WTC11 (cell line): Measurements from ENCODE around the gene SEMA3D. TPM values are rescaled to one million over a fixed set of nuclear protein-coding genes. Genes with fewer than 3 reads are reported as not detected.

Experiments used
- ATAC-seq: fragments of 200-7000 bp; cut with Tn5 transposase; 2 replicates; pipeline ENCODE4 v1.10.0; 2021; ENCODE audit warnings: mild to moderate bottlenecking, moderate library complexity
- CTCF ChIA-PET: fragments of 300-600 bp; sonication (Branson Sonifier 250); formaldehyde crosslinking; loops from one replicate; lab custom pipeline; 2021; ENCODE audit warnings: antibody characterized with exemption; lab: Charles Lee
- POLR2A ChIA-PET: fragments of 350-600 bp; sonication (Branson Sonifier 250); formaldehyde crosslinking; loops from one replicate; lab custom pipeline; 2021; ENCODE audit warnings: antibody characterized with exemption; lab: Charles Lee
- DNase-seq: peaks from one replicate; pipeline ENCODE4 v3.0.0; 2021; ENCODE audit warnings: low spot score
- H3K27ac Mint-ChIP-seq: 2 replicates; pipeline ENCODE4 v1.8.0; 2021; ENCODE audit warnings: mixed read lengths
- H3K27me3 Mint-ChIP-seq: 2 replicates; pipeline ENCODE4 v1.8.0; 2021; ENCODE audit warnings: low read depth, mild to moderate bottlenecking, moderate library complexity, mixed read lengths
- H3K36me3 Mint-ChIP-seq: 2 replicates; pipeline ENCODE4 v1.8.0; 2021; ENCODE audit warnings: mixed read lengths
- H3K4me1 Mint-ChIP-seq: 2 replicates; pipeline ENCODE4 v1.8.0; 2022; ENCODE audit warnings: mixed read lengths
- H3K4me3 Mint-ChIP-seq: 2 replicates; pipeline ENCODE4 v1.8.0; 2021; ENCODE audit warnings: mild to moderate bottlenecking, moderate library complexity, mixed read lengths
- H3K9me3 Mint-ChIP-seq: 2 replicates; pipeline ENCODE4 v1.8.0; 2021; ENCODE audit warnings: mixed read lengths
- ELF4 ChIP-seq: sonication (generic); formaldehyde crosslinking; IDR thresholded peaks from 2 replicates; pipeline ENCODE4 v1.8.1; 2022; ENCODE audit warnings: low read depth, mild to moderate bottlenecking, moderate library complexity, missing genetic modification reagents
- FOXJ3 ChIP-seq: sonication (generic); formaldehyde crosslinking; IDR thresholded peaks from 2 replicates; pipeline ENCODE4 v1.9.0; 2021; ENCODE audit warnings: missing genetic modification reagents, mild to moderate bottlenecking, borderline replicate concordance
- FOXK1 ChIP-seq: sonication (generic); formaldehyde crosslinking; IDR thresholded peaks from 2 replicates; pipeline ENCODE4 v1.8.0; 2022; ENCODE audit warnings: mild to moderate bottlenecking, moderate library complexity, missing genetic modification reagents
- KAT7 ChIP-seq: sonication (generic); formaldehyde crosslinking; IDR thresholded peaks from 2 replicates; pipeline ENCODE4 v1.8.1; 2023; ENCODE audit warnings: missing genetic modification reagents, mild to moderate bottlenecking, borderline replicate concordance
- MXD4 ChIP-seq: fragments of 250-450 bp; sonication (Bioruptor Pico); IDR thresholded peaks from 2 replicates; pipeline ENCODE4 v1.8.0; 2021; ENCODE audit warnings: mild to moderate bottlenecking, moderate library complexity, borderline replicate concordance
- RORB ChIP-seq: fragments of 250-450 bp; sonication (Bioruptor Pico); IDR thresholded peaks from 2 replicates; pipeline ENCODE4 v1.9.0; 2021; ENCODE audit warnings: mild to moderate bottlenecking
- TEAD4 ChIP-seq: sonication (generic); formaldehyde crosslinking; IDR thresholded peaks from 2 replicates; pipeline ENCODE4 v1.8.0; 2022; ENCODE audit warnings: mild to moderate bottlenecking, missing genetic modification reagents
- TP53 ChIP-seq: sonication (generic); formaldehyde crosslinking; IDR thresholded peaks from 2 replicates; pipeline ENCODE4 v1.8.1; 2023; ENCODE audit warnings: mild to moderate bottlenecking, missing genetic modification reagents
- ZNF396 ChIP-seq: fragments of 250-450 bp; sonication (Bioruptor Pico); IDR thresholded peaks from 2 replicates; pipeline ENCODE4 v1.8.0; 2021; ENCODE audit warnings: mild to moderate bottlenecking, moderate library complexity, borderline replicate concordance
- ZNF423 ChIP-seq: fragments of 250-450 bp; sonication (Bioruptor Pico); IDR thresholded peaks from 2 replicates; pipeline ENCODE4 v2.1.2; 2022; ENCODE audit warnings: mild to moderate bottlenecking, moderate library complexity
- total RNA-seq: library from RNA; stranded (reverse); gene quantifications from 3 replicates; pipeline ENCODE4 v1.2.3, GENCODE V29; 2021
- TF ChIP-seq, protein P1 (sequence below): sonication (generic); formaldehyde crosslinking; IDR thresholded peaks from 2 replicates; pipeline ENCODE4 v1.8.0; 2023; ENCODE audit warnings: missing genetic modification reagents
- TF ChIP-seq, protein P2 (sequence below): sonication (generic); formaldehyde crosslinking; IDR thresholded peaks from 2 replicates; pipeline ENCODE4 v1.8.1; 2022; ENCODE audit warnings: mild to moderate bottlenecking, missing genetic modification reagents, moderate library complexity, borderline replicate concordance
- TF ChIP-seq, protein P3 (sequence below): fragments of 250-450 bp; sonication (Bioruptor Pico); IDR thresholded peaks from 2 replicates; pipeline ENCODE4 v1.9.0; 2021; ENCODE audit warnings: mild to moderate bottlenecking
- TF ChIP-seq, protein P4 (sequence below): sonication (generic); formaldehyde crosslinking; IDR thresholded peaks from 2 replicates; pipeline ENCODE4 v1.8.1; 2023; ENCODE audit warnings: mild to moderate bottlenecking, missing genetic modification reagents, moderate library complexity
- TF ChIP-seq, protein P5 (sequence below): fragments of 200-600 bp; IDR thresholded peaks from 2 replicates; pipeline ENCODE4 v1.8.0; 2022; ENCODE audit warnings: antibody characterized with exemption

Gene SEMA3D
- total RNA-seq, 1 experiment from 2014 or later = 3.8 TPM

DNA sequence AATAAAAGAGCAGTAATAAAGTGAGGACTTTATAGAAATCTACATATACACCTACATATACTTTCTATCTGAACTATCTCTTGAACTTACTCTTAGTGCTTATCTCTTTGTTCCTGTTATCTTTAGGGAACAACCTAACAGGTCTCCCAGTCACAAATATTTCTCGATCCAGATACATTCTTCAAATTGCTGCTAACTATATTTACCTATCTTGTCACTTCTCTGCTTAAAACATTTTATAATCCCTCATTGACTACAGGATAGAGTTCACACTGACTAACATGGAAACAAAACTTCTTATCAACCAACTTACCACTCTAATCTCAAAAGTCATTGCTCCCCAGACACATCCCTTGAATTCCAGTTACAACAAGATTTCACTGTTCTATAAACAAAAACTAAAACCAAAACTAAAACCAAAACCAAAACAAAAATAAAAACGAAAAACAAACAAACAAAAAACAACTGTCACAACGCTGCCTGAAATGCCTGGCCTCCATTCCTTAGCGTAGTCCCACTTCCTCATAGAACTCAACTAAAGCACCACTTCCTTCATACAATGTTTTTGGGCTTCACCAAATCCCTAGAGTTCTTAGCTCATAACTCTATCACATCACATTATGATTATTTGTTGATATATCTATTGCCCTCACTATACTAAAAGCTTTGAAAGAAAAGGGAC is 134.7 kb downstream of the SEMA3D start (continued):
- TF ChIP-seq, protein P1, sequence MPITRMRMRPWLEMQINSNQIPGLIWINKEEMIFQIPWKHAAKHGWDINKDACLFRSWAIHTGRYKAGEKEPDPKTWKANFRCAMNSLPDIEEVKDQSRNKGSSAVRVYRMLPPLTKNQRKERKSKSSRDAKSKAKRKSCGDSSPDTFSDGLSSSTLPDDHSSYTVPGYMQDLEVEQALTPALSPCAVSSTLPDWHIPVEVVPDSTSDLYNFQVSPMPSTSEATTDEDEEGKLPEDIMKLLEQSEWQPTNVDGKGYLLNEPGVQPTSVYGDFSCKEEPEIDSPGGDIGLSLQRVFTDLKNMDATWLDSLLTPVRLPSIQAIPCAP (CRISPR knock-in tag) = no peak
- TF ChIP-seq, protein P2, sequence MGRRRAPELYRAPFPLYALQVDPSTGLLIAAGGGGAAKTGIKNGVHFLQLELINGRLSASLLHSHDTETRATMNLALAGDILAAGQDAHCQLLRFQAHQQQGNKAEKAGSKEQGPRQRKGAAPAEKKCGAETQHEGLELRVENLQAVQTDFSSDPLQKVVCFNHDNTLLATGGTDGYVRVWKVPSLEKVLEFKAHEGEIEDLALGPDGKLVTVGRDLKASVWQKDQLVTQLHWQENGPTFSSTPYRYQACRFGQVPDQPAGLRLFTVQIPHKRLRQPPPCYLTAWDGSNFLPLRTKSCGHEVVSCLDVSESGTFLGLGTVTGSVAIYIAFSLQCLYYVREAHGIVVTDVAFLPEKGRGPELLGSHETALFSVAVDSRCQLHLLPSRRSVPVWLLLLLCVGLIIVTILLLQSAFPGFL (CRISPR knock-in tag) = no peak
- TF ChIP-seq, protein P3, sequence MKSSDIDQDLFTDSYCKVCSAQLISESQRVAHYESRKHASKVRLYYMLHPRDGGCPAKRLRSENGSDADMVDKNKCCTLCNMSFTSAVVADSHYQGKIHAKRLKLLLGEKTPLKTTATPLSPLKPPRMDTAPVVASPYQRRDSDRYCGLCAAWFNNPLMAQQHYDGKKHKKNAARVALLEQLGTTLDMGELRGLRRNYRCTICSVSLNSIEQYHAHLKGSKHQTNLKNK (CRISPR knock-in tag) = no peak
- TF ChIP-seq, protein P4, sequence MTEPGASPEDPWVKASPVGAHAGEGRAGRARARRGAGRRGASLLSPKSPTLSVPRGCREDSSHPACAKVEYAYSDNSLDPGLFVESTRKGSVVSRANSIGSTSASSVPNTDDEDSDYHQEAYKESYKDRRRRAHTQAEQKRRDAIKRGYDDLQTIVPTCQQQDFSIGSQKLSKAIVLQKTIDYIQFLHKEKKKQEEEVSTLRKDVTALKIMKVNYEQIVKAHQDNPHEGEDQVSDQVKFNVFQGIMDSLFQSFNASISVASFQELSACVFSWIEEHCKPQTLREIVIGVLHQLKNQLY = no peak
- no peak for TF ChIP-seq TEAD4 (CRISPR knock-in tag)
- TF ChIP-seq, all 79 proteins: peak for 0

DNA sequence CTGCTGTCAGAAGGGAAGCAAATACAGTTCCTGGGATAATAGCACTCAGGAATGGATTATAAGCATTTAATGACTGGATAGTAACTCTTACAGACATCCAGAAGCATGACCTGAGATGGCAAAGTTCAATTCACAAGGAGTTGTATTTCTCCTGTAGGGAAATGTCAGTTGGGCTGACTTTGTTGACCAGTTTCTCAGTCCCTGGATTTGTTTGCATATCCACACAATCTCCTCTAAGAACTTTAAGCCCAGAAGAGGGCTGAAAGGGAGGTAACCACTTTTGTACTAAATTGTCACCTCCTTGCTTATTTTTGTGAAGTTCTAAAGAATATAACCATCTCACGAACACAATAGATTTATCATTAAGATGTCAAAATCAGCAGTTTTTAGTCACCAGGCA is 140.3 kb downstream of the SEMA3D start:
- H3K4me3 Mint-ChIP-seq = no peak overlapping the region
- H3K9me3 Mint-ChIP-seq = no peaks in the 10 kb centered on the region
- CTCF ChIA-PET = no interaction called here
- no peaks in the 10 kb centered on the region for H3K36me3 Mint-ChIP-seq
- no peaks in the 10 kb centered on the region for H3K27me3 Mint-ChIP-seq
- TF ChIP-seq TP53 (no peak), RORB (no peak), FOXK1 (CRISPR knock-in tag) (no peak), ZNF423 (CRISPR knock-in tag) (no peak), ELF4 (CRISPR knock-in tag) (no peak), KAT7 (no peak), ZNF396 (CRISPR knock-in tag) (no peak), MXD4 (CRISPR knock-in tag) (no peak)
- no peak for DNase-seq
- no peak overlapping the region for H3K27ac Mint-ChIP-seq
- peaks cover 15% of the 10 kb centered on the region for H3K4me1 Mint-ChIP-seq
- no peak for ATAC-seq
- POLR2A ChIA-PET = no interaction called here

DNA sequence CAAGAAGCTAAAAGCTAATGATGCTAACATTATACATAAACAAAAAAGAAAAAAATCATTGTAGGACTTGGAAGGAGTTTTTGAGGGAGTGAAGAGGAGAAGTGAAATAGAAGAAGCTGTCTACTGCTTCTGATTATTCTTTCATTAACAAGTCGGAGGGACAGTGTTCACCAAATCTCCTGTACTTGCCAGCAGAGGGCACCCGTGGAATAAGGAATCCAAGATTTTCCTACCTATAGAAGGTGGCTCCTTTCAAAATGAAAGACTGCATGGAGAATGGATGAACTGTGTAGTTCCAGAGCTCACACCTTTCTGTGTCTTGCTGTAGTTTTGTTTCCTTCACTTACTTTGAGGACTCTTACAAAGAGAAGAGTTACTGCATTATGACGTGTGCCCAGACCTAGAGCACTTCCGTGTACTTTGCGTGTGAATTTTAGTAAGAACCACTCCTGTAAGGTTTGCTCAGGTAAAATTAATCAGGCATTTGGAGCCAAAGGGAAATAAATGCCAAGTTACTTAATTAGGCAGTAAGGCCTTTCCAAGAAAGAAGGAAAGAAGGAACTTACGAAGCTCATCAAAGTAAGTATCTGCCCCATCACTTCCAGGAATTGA is 145.1 kb downstream of the SEMA3D start:
- Mint-ChIP-seq H3K27ac (no peak overlapping the region), H3K4me1 (peaks cover 5% of the 10 kb centered on the region), H3K36me3 (no peaks in the 10 kb centered on the region), H3K9me3 (no peaks in the 10 kb centered on the region), H3K27me3 (no peaks in the 10 kb centered on the region), H3K4me3 (no peak overlapping the region)
- DNase-seq (peak; percentile 78), ATAC-seq (peak; percentile 96)
- no peak for TF ChIP-seq FOXJ3 (CRISPR knock-in tag)
- TF ChIP-seq, protein P5, sequence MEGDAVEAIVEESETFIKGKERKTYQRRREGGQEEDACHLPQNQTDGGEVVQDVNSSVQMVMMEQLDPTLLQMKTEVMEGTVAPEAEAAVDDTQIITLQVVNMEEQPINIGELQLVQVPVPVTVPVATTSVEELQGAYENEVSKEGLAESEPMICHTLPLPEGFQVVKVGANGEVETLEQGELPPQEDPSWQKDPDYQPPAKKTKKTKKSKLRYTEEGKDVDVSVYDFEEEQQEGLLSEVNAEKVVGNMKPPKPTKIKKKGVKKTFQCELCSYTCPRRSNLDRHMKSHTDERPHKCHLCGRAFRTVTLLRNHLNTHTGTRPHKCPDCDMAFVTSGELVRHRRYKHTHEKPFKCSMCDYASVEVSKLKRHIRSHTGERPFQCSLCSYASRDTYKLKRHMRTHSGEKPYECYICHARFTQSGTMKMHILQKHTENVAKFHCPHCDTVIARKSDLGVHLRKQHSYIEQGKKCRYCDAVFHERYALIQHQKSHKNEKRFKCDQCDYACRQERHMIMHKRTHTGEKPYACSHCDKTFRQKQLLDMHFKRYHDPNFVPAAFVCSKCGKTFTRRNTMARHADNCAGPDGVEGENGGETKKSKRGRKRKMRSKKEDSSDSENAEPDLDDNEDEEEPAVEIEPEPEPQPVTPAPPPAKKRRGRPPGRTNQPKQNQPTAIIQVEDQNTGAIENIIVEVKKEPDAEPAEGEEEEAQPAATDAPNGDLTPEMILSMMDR = peak; percentile 66
- CTCF ChIA-PET = interaction anchor here (0.5 to 1.5 kb wide), 17 partner anchors 10 to 1108 kb away, joined by 3 to 10 read pairs (median 4); partner anchors contain the start of gene SEMA3D
- POLR2A ChIA-PET = no interaction called here
